H1 (cell line): ENCODE data around the gene AFTPH. TPM values are rescaled to one million over a fixed set of nuclear protein-coding genes. Genes with fewer than 3 reads are reported as not detected.

Experiments
- CTCF ChIA-PET: fragments of 300-600 bp; sonication (Branson Sonifier 250); formaldehyde crosslinking; loops from one replicate; lab custom pipeline; 2021; ENCODE audit not compliant: partially characterized antibody; lab: Charles Lee
- POLR2A ChIA-PET: fragments of 300-600 bp; sonication (Branson Sonifier 250); formaldehyde crosslinking; loops from one replicate; lab custom pipeline; 2021; ENCODE audit warnings: inconsistent platforms; ENCODE audit not compliant: partially characterized antibody; lab: Charles Lee
- DNase-seq, 2 experiments: peaks; one replicate each; pipeline versions ENCODE4 v3.0.0 to v3.0.0-alpha.2; 2010 to 2022; ENCODE audit warnings: low spot score in 2 of 2, low read depth in 1 of 2, mixed read lengths in 1 of 2
- FAIRE-seq: peaks from 2 replicates; lab custom pipeline; 2011; peaks lifted over from hg19 to GRCh38; lab: Jason Lieb, UNC
- H2AFZ ChIP-seq: 2 replicates; pipeline ENCODE4 v1.8.1; 2012; ENCODE audit warnings: low read length, inconsistent platforms
- H2AK5ac ChIP-seq: 2 replicates; pipeline ENCODE4 v1.6.1; 2013; ENCODE audit warnings: low read depth, low read length
- H2BK120ac ChIP-seq: replicated peaks from 2 replicates; pipeline ENCODE3; 2013; ENCODE audit warnings: low read depth, low read length, inconsistent platforms
- H2BK12ac ChIP-seq: 2 replicates; pipeline ENCODE4 v1.6.1; 2013; ENCODE audit warnings: low read depth, low read length
- H2BK15ac ChIP-seq: 2 replicates; pipeline ENCODE4 v1.6.1; 2013; ENCODE audit warnings: low read length
- H2BK20ac ChIP-seq: 2 replicates; pipeline ENCODE4 v1.6.1; 2013; ENCODE audit warnings: low read length
- H2BK5ac ChIP-seq: 2 replicates; pipeline ENCODE4 v1.6.1; 2013; ENCODE audit warnings: low read depth, low read length
- H3K14ac ChIP-seq: 2 replicates; pipeline ENCODE4 v1.6.1; 2013; ENCODE audit warnings: inconsistent platforms; ENCODE audit not compliant: insufficient read length
- H3K18ac ChIP-seq: 2 replicates; pipeline ENCODE4 v1.6.1; 2013; ENCODE audit warnings: low read length; ENCODE audit errors: extremely low read depth
- H3K23ac ChIP-seq: 2 replicates; pipeline ENCODE4 v1.6.1; 2013; ENCODE audit warnings: inconsistent platforms; ENCODE audit not compliant: insufficient read length
- H3K23me2 ChIP-seq: 2 replicates; pipeline ENCODE4 v1.6.1; 2013; ENCODE audit warnings: low read depth, low read length
- H3K27ac ChIP-seq: 2 replicates; pipeline ENCODE4 v1.6.1; 2011; ENCODE audit warnings: low read depth, low read length, inconsistent platforms
- H3K27me3 ChIP-seq, 4 experiments: replicated peaks in 1 of 4; 1 replicate in 1 of 4; 2 replicates in 3 of 4; pipeline versions ENCODE4 v1.6.1 to v1.8.1; 2011 to 2013; ENCODE audit warnings: low read length in 3 of 4, mild to moderate bottlenecking in 3 of 4, inconsistent platforms in 2 of 4, mixed read lengths in 2 of 4, moderate library complexity in 1 of 4; ENCODE audit not compliant: control insufficient read depth in 3 of 4, insufficient read depth in 3 of 4; ENCODE audit errors: extremely low read depth in 1 of 4
- H3K36me3 ChIP-seq, 4 experiments: 2 replicates each; pipeline versions ENCODE4 v1.6.1 to v1.8.1; 2011 to 2013; ENCODE audit warnings: mild to moderate bottlenecking in 4 of 4, low read length in 3 of 4, moderate library complexity in 2 of 4, control low read depth in 1 of 4, inconsistent platforms in 1 of 4; ENCODE audit not compliant: insufficient read depth in 4 of 4, control insufficient read depth in 2 of 4
- H3K4ac ChIP-seq: replicated peaks from 2 replicates; pipeline ENCODE3; 2013; ENCODE audit warnings: low read length, low read depth, mixed read lengths, inconsistent platforms; ENCODE audit not compliant: insufficient read length
- H3K4me1 ChIP-seq, 4 experiments: replicated peaks in 1 of 4; 1 replicate in 1 of 4; 2 replicates in 3 of 4; pipeline versions ENCODE4 v1.6.1 to v1.8.1; 2011 to 2013; ENCODE audit warnings: low read length in 3 of 4, inconsistent platforms in 2 of 4, mixed read lengths in 1 of 4; ENCODE audit not compliant: insufficient read depth in 4 of 4, control insufficient read depth in 3 of 4
- H3K4me2 ChIP-seq, 2 experiments: 2 replicates each; pipeline versions ENCODE4 v1.6.1 to v1.8.1; 2011 to 2013; ENCODE audit warnings: low read depth in 2 of 2, low read length in 2 of 2, control low read depth in 1 of 2, inconsistent platforms in 1 of 2, mild to moderate bottlenecking in 1 of 2; ENCODE audit not compliant: insufficient read depth in 1 of 2
- H3K4me3 ChIP-seq, 4 experiments: fragments of 200-600, 300-600 bp in 1 of 4; sonication (generic), shearing (Covaris generic), sonication (Bioruptor Twin) in 1 of 4; 2 replicates each; pipeline versions ENCODE4 v1.5.1 to v1.8.1; 2011 to 2016; ENCODE audit warnings: low read length in 4 of 4, low read depth in 3 of 4, control low read depth in 2 of 4, inconsistent platforms in 2 of 4, mild to moderate bottlenecking in 2 of 4, mixed read lengths in 1 of 4, moderate library complexity in 1 of 4; ENCODE audit not compliant: insufficient read depth in 2 of 4; ENCODE audit errors: extremely low read depth in 1 of 4
- H3K56ac ChIP-seq: replicated peaks from 2 replicates; pipeline ENCODE3; 2013; ENCODE audit warnings: low read depth, mild to moderate bottlenecking, mixed read lengths, low read length, inconsistent platforms; ENCODE audit not compliant: insufficient read length
- H3K79me1 ChIP-seq: 2 replicates; pipeline ENCODE4 v1.6.1; 2013; ENCODE audit warnings: low read depth, low read length, control low read depth
- H3K79me2 ChIP-seq, 2 experiments: 2 replicates each; pipeline versions ENCODE4 v1.6.1 to v1.8.1; 2012 to 2013; ENCODE audit warnings: low read length in 2 of 2, mild to moderate bottlenecking in 2 of 2, inconsistent platforms in 1 of 2; ENCODE audit not compliant: insufficient read depth in 2 of 2, control insufficient read depth in 1 of 2
- H3K9ac ChIP-seq, 4 experiments: replicated peaks in 1 of 4; 1 replicate in 1 of 4; 2 replicates in 3 of 4; pipeline versions ENCODE4 v1.6.1 to v1.8.1; 2011 to 2013; ENCODE audit warnings: low read depth in 3 of 4, low read length in 3 of 4, control low read depth in 2 of 4, mild to moderate bottlenecking in 2 of 4, moderate library complexity in 2 of 4, inconsistent platforms in 1 of 4; ENCODE audit errors: extremely low read depth in 1 of 4
- H3K9me3 ChIP-seq, 2 experiments: 2 replicates each; pipeline versions ENCODE4 v1.6.1 to v1.8.1; 2012 to 2013; ENCODE audit warnings: mild to moderate bottlenecking in 2 of 2, moderate library complexity in 2 of 2, control low read depth in 1 of 2, inconsistent platforms in 1 of 2, low read depth in 1 of 2, low read length in 1 of 2, mixed read lengths in 1 of 2; ENCODE audit not compliant: insufficient read depth in 2 of 2
- H4K20me1 ChIP-seq, 2 experiments: replicated peaks in 1 of 2; 2 replicates each; pipeline versions ENCODE3 to v1.8.1; 2011 to 2013; ENCODE audit warnings: inconsistent platforms in 2 of 2, low read length in 2 of 2, mild to moderate bottlenecking in 1 of 2; ENCODE audit not compliant: insufficient read depth in 2 of 2, control insufficient read depth in 1 of 2
- H4K5ac ChIP-seq: 2 replicates; pipeline ENCODE4 v1.6.1; 2013; ENCODE audit warnings: low read length, low read depth, mixed read lengths, inconsistent platforms; ENCODE audit not compliant: insufficient read length
- H4K8ac ChIP-seq: 2 replicates; pipeline ENCODE4 v1.8.0; 2013; ENCODE audit warnings: mild to moderate bottlenecking, moderate library complexity, low read length, inconsistent platforms; ENCODE audit not compliant: insufficient read depth; ENCODE audit errors: extremely low read depth
- H4K91ac ChIP-seq: replicated peaks from 2 replicates; pipeline ENCODE3; 2013; ENCODE audit warnings: low read length, mixed read lengths, inconsistent platforms; ENCODE audit not compliant: insufficient read length
- ATF3 ChIP-seq: IDR thresholded peaks from 2 replicates; pipeline ENCODE4 v1.6.1; 2011; ENCODE audit warnings: low read depth, mild to moderate bottlenecking, low read length; ENCODE audit not compliant: insufficient read depth
- CTCF ChIP-seq, 3 experiments: IDR thresholded peaks; 1 replicate in 2 of 3; 2 replicates in 1 of 3; pipeline versions ENCODE4 v1.5.1 to v1.6.1; 2011; ENCODE audit warnings: low read length in 3 of 3, mild to moderate bottlenecking in 3 of 3, inconsistent platforms in 2 of 3, low read depth in 1 of 3, moderate library complexity in 1 of 3; ENCODE audit not compliant: insufficient read depth in 1 of 3; ENCODE audit errors: control extremely low read depth in 1 of 3
- HDAC2 ChIP-seq, 2 experiments: fragments of 300-600 bp in 1 of 2; sonication (generic) in 1 of 2; IDR thresholded peaks; 2 replicates each; pipeline ENCODE4 v1.6.1; 2011 to 2012; ENCODE audit warnings: low read depth in 2 of 2, low read length in 2 of 2, mild to moderate bottlenecking in 2 of 2, moderate library complexity in 2 of 2, borderline replicate concordance in 1 of 2, inconsistent platforms in 1 of 2
- MAFK ChIP-seq: IDR thresholded peaks from 2 replicates; pipeline ENCODE4 v1.6.1; 2012; ENCODE audit warnings: low read depth, mild to moderate bottlenecking, improper control_type of control experiment, low read length
- RAD21 ChIP-seq, 2 experiments: IDR thresholded peaks in 1 of 2; conservative IDR thresholded peaks in 1 of 2; 2 replicates each; pipeline ENCODE4 v1.6.1; 2011; ENCODE audit warnings: low read depth in 2 of 2, low read length in 2 of 2, improper control_type of control experiment in 1 of 2, inconsistent platforms in 1 of 2, mild to moderate bottlenecking in 1 of 2, moderate library complexity in 1 of 2
- SIN3A ChIP-seq, 2 experiments: IDR thresholded peaks in 1 of 2; conservative IDR thresholded peaks in 1 of 2; 2 replicates each; pipeline ENCODE4 v1.6.1; 2011 to 2012; ENCODE audit warnings: low read length in 2 of 2, improper control_type of control experiment in 1 of 2, low read depth in 1 of 2, mild to moderate bottlenecking in 1 of 2
- SRF ChIP-seq: IDR thresholded peaks from 2 replicates; pipeline ENCODE4 v1.6.1; 2011; ENCODE audit warnings: mild to moderate bottlenecking, low read depth, low read length, moderate library complexity
- WGBS, 2 experiments: shearing (Covaris generic) in 1 of 2; methylation state at CpG; one replicate each; pipeline versions ENCODE4 v1.1.6 to v1.1.7; 2013 to 2015; ENCODE audit warnings: low lambda C conversion rate in 2 of 2, mixed read lengths in 2 of 2, inconsistent platforms in 1 of 2, low coverage in 1 of 2, missing lambda C conversion rate in 1 of 2; ENCODE audit not compliant: insufficient replicate concordance in 2 of 2, insufficient coverage in 1 of 2, insufficient read length in 1 of 2; ENCODE audit errors: extremely low coverage in 1 of 2, missing lambda C conversion rate in 1 of 2; 5-methylcytosine and 5-hydroxymethylcytosine counted together
- polyA plus RNA-seq, 7 experiments: library from polyadenylated mRNA; depleted of rRNA in 3 of 7; stranded (reverse) in 5 of 7; unstranded in 2 of 7; fragments of >200 nt in 5 of 7; fragments of 200-250 nt in 2 of 7; gene quantifications; 1 replicate in 5 of 7; 2 replicates in 1 of 7; 4 replicates in 1 of 7; pipeline versions ENCODE4 v1.2.1 to v1.2.3, GENCODE V29; 2011 to 2013; ENCODE audit warnings: missing spikeins in 2 of 7, mixed read lengths in 2 of 7
- total RNA-seq: library from RNA; stranded (reverse); fragmentation: NEBNext Ultra II Directional; extraction: Animal tissue kit (Norgen Biotek cat#: 25700); gene quantifications from 2 replicates; pipeline ENCODE4 v1.2.1, GENCODE V29; 2021

Gene AFTPH
- total and polyA plus RNA-seq, 2 of the 8 experiments (the other 6 are each of a cell fraction or from before 2014, with no cell fraction given): 7.3 to 15.0 TPM

GRCh38 chr2:64522843-64523428 lies 1.2 kb upstream of the AFTPH start:
- Histone ChIP-seq H2BK12ac (no peak overlapping the region), H2BK5ac (no peak overlapping the region), H3K9ac (no peak overlapping the region), H3K4ac (no peak overlapping the region), H2AK5ac (no peak overlapping the region), H4K91ac (no peak overlapping the region), H2BK120ac (no peak overlapping the region), H4K8ac (no peak overlapping the region), H3K79me2 (peaks cover 0 to 29% of the 10 kb centered on the region in 2 experiments; a peak in 2 of 4 replicates), H3K4me1 (peaks cover 0 to 4% (median 0%) of the 10 kb centered on the region in 4 experiments; a peak in 1 of 7 replicates), H2AFZ (peak overlapping the region; percentile 91), H2BK15ac (no peak overlapping the region), H3K14ac (no peak overlapping the region), H4K5ac (no peak overlapping the region), H3K56ac (no peak overlapping the region), H3K18ac (no peak overlapping the region), H3K36me3 (no peaks in the 10 kb centered on the region), H3K4me2 (peak overlapping the region; percentile 84 to 88), H3K27me3 (no peaks in the 10 kb centered on the region), H3K27ac (no peak overlapping the region), H3K23ac (no peak overlapping the region), H3K9me3 (no peaks in the 10 kb centered on the region), H3K79me1 (peaks cover 4% of the 10 kb centered on the region; the same call in 1 of the 2 replicates), H4K20me1 (peaks cover 0 to 1% of the 10 kb centered on the region in 2 experiments), H3K23me2 (peaks cover 16% of the 10 kb centered on the region), H3K4me3 (peak overlapping the region; percentile 34 to 84 (median 68)), H2BK20ac (no peak overlapping the region)
- ChIA-PET POLR2A (interaction anchor here (0.6 to 1.2 kb wide), 4 partner anchors 9 to 380 kb away, joined by 3 read pairs; no protein-coding TSS in a partner anchor), CTCF (interaction anchor here (0.6 to 3.5 kb wide), 24 partner anchors 9 to 350 kb away, joined by 3 to 28 read pairs (median 4); no protein-coding TSS in a partner anchor)
- 11% methylated on average over 16 of the region's 16 CpGs; no CpG with 5 or more reads in 1 of the 2 experiments for WGBS, 2 experiments
- DNase-seq: no peak
- peak; percentile 57 for FAIRE-seq
- TF ChIP-seq ATF3: no peak
- peak in 1 of 2 experiments; percentile 47; a peak in 1 of 4 replicates for TF ChIP-seq SIN3A (conservative IDR thresholded peaks at IDR 0.05 in 1 of 2, IDR thresholded peaks at IDR 0.05 in 1 of 2; ENCODE audit: low read depth in 1 of 2, low read length in 2 of 2)
- no peak for TF ChIP-seq MAFK
- TF ChIP-seq RAD21 (IDR thresholded peaks at IDR 0.05 in 1 of 2, conservative IDR thresholded peaks at IDR 0.05 in 1 of 2; ENCODE audit: low read depth in 2 of 2, low read length in 2 of 2): peak; percentile 15 to 26; a peak in 2 of 4 replicates
- TF ChIP-seq CTCF (IDR thresholded peaks at IDR 0.05; ENCODE audit: control extremely low read depth in 1 of 3, insufficient read depth in 1 of 3, low read depth in 1 of 3, low read length in 3 of 3): peak in 2 of 3 experiments; percentile 20 to 57; a peak in 2 of 4 replicates
- no peak for TF ChIP-seq SRF
- no peak for TF ChIP-seq HDAC2 (IDR thresholded peaks at IDR 0.05; ENCODE audit: borderline replicate concordance in 1 of 2, low read depth in 2 of 2, low read length in 2 of 2)
